Neural cell (in vitro differentiated cells): Measurements from ENCODE around the gene TNNI3.

Experiments used
- EP300 ChIP-seq: fragments of 450-650 bp; conservative IDR thresholded peaks from 2 replicates; pipeline ENCODE4 v1.6.1; 2014; ENCODE audit warnings: antibody characterized with exemption, mild to moderate bottlenecking, moderate library complexity; ENCODE audit not compliant: poor library complexity, severe bottlenecking
- EZH2 ChIP-seq: fragments of 200-600, 300-800 bp; shearing (Covaris generic), sonication (generic); IDR thresholded peaks from 2 replicates; pipeline ENCODE4 v1.6.1; 2014; ENCODE audit warnings: antibody characterized with exemption, low read length, borderline replicate concordance, mild to moderate bottlenecking; ENCODE audit not compliant: insufficient read depth, poor library complexity, severe bottlenecking
- RAD21 ChIP-seq: fragments of 450-650 bp; conservative IDR thresholded peaks from 2 replicates; pipeline ENCODE4 v1.6.1; 2014; ENCODE audit warnings: antibody characterized with exemption, mild to moderate bottlenecking, moderate library complexity
- TAF1 ChIP-seq: IDR thresholded peaks from 2 replicates; pipeline ENCODE4 v1.6.1; 2012; ENCODE audit warnings: low read depth
- TF ChIP-seq, protein P1 (sequence below): fragments of 450-650 bp; IDR thresholded peaks from 2 replicates; pipeline ENCODE4 v1.5.1; 2014; ENCODE audit warnings: antibody characterized with exemption, mild to moderate bottlenecking, moderate library complexity; ENCODE audit not compliant: poor library complexity, severe bottlenecking
- TF ChIP-seq, protein P2 (sequence below): IDR thresholded peaks from 2 replicates; pipeline ENCODE4 v1.6.1; 2012; ENCODE audit warnings: borderline replicate concordance

DNA sequence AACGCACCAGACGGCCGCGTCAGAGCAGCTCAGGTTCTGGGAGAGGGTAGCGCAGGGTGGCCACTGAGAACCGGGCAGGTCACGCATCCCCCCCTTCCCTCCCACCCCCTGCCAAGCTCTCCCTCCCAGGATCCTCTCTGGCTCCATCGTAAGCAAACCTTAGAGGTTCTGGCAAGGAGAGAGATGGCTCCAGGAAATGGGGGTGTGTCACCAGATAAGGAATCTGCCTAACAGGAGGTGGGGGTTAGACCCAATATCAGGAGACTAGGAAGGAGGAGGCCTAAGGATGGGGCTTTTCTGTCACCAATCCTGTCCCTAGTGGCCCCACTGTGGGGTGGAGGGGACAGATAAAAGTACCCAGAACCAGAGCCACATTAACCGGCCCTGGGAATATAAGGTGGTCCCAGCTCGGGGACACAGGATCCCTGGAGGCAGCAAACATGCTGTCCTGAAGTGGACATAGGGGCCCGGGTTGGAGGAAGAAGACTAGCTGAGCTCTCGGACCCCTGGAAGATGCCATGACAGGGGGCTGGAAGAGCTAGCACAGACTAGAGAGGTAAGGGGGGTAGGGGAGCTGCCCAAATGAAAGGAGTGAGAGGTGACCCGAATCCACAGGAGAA is 42.0 kb downstream of the TNNI3 start:
- TF ChIP-seq RAD21 = no peak
- TF ChIP-seq, protein P1, sequence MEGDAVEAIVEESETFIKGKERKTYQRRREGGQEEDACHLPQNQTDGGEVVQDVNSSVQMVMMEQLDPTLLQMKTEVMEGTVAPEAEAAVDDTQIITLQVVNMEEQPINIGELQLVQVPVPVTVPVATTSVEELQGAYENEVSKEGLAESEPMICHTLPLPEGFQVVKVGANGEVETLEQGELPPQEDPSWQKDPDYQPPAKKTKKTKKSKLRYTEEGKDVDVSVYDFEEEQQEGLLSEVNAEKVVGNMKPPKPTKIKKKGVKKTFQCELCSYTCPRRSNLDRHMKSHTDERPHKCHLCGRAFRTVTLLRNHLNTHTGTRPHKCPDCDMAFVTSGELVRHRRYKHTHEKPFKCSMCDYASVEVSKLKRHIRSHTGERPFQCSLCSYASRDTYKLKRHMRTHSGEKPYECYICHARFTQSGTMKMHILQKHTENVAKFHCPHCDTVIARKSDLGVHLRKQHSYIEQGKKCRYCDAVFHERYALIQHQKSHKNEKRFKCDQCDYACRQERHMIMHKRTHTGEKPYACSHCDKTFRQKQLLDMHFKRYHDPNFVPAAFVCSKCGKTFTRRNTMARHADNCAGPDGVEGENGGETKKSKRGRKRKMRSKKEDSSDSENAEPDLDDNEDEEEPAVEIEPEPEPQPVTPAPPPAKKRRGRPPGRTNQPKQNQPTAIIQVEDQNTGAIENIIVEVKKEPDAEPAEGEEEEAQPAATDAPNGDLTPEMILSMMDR = no peak
- no peak for TF ChIP-seq EZH2
- no peak for TF ChIP-seq TAF1
- TF ChIP-seq, protein P2, sequence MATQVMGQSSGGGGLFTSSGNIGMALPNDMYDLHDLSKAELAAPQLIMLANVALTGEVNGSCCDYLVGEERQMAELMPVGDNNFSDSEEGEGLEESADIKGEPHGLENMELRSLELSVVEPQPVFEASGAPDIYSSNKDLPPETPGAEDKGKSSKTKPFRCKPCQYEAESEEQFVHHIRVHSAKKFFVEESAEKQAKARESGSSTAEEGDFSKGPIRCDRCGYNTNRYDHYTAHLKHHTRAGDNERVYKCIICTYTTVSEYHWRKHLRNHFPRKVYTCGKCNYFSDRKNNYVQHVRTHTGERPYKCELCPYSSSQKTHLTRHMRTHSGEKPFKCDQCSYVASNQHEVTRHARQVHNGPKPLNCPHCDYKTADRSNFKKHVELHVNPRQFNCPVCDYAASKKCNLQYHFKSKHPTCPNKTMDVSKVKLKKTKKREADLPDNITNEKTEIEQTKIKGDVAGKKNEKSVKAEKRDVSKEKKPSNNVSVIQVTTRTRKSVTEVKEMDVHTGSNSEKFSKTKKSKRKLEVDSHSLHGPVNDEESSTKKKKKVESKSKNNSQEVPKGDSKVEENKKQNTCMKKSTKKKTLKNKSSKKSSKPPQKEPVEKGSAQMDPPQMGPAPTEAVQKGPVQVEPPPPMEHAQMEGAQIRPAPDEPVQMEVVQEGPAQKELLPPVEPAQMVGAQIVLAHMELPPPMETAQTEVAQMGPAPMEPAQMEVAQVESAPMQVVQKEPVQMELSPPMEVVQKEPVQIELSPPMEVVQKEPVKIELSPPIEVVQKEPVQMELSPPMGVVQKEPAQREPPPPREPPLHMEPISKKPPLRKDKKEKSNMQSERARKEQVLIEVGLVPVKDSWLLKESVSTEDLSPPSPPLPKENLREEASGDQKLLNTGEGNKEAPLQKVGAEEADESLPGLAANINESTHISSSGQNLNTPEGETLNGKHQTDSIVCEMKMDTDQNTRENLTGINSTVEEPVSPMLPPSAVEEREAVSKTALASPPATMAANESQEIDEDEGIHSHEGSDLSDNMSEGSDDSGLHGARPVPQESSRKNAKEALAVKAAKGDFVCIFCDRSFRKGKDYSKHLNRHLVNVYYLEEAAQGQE = no peak
- TF ChIP-seq EP300 = no peak
